Pulmonary artery endothelial cell (primary cell): ENCODE measurements around the gene SLC23A2. TPM values are rescaled to one million over a fixed set of nuclear protein-coding genes. Genes with fewer than 3 reads are reported as not detected.
"Not testable (repeated sequence)": the region's sequence is repeated elsewhere in the genome, so short reads cannot be mapped to it uniquely, and the experiment has no call there.

ENCODE experiments used
- DNase-seq: peaks from one replicate; pipeline ENCODE4 v3.0.0-alpha.2; 2011; ENCODE audit warnings: low read depth, low spot score
- total RNA-seq: library from RNA; depleted of rRNA; stranded (reverse); fragments of >200 nt; gene quantifications from 2 replicates; pipeline ENCODE4 v1.2.3, GENCODE V29; 2014

The SLC23A2 gene
- total RNA-seq, 1 donor from 2014 or later, result 13.4 TPM

GRCh38 chr20:4936851-4937406, 64.4 kb downstream of the SLC23A2 start:
- DNase-seq, result no peak

GRCh38 chr20:4936392-4936850, 64.9 kb downstream of the SLC23A2 start:
- no peak for DNase-seq

DNA sequence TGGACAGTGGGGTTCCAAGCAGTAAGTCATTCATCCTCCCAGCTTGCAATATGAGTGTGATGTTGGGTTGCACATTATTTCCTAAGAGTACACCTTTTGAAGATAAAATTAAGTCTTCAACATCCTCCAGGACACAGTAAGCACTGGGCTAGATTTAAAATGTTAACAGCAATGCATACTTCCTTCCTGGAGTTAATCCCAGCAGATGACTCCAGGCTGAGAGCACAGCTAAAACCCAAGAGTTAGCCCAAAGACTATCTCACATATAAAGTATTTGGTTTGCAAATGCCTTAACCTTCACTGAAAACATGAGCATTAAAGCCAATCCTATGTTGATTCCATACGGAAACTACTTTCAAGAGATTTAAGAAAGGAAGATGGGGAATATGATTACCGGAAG, 69.2 kb downstream of the SLC23A2 start:
- DNase-seq, result no peak

- DNase-seq, result no peak
Measured at GRCh38 chr20:4929686-4930397, 71.5 kb downstream of the SLC23A2 start.

- no peak for DNase-seq
Measured at GRCh38 chr20:4926531-4927156, 74.7 kb downstream of the SLC23A2 start.

GRCh38 chr20:4925842-4926530, 75.3 kb downstream of the SLC23A2 start:
- peak; percentile 84 for DNase-seq

GRCh38 chr20:4924446-4924845, 76.9 kb downstream of the SLC23A2 start:
- DNase-seq, result no peak

DNA sequence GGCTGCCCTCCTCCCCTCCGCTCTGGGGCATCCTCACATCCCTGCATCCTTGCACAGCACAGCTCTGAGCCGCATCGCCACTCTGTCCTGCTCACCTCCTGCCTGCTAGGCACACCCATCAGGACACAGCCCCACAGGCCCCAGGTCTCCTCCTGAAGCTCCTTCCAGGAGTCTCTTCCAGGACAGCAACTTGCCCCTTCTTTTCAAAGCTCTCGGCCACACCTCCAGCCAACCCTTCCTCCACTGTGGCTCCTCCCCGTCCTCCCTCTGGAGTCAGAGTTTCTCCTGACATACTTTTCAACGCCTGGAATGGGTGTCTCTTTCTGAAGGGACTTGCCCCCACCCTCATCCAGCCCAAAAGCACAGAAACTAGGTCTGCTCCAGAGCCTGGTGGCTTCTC, 77.3 kb downstream of the SLC23A2 start:
- DNase-seq, result no peak

- no peak for DNase-seq
Measured at GRCh38 chr20:4922186-4922585, 79.1 kb downstream of the SLC23A2 start.

DNA sequence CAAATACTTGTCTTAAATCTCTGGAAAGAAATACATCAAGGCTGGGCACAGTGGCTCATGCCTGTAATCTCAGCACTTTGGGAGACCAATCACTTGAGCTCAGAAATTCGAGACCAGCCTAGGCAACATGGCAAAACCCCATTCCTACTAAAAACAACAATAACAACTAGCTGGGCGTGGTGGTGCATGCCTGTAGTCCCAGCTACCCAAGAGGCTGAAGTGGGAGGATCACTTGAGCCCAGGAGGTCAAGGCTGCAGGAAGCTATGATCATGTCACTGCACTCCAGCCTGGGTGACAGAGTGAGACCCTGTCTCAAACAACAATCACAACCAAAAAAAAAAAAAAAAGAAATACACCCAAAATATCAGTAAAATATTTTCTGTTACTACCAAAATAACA, 80.0 kb downstream of the SLC23A2 start:
- DNase-seq, result not testable (repeated sequence)

DNA sequence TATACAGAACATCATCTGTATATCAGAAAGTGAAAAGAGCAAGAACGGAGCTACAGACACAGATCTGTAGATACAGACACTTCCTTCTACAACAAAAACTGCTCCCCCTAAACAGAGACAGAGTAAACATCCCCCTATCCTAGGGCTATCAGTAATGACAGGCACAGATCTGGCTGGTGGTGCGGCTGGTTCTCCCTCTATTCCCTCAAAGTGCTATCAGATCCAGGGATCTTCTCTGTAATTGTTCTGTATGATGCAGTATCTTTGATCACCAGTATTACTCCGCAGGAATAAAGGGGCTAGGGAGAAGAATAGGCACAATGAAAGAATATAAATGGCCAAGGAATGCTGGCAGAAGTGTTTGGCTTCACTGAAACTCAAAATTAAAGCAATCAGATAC, 80.7 kb downstream of the SLC23A2 start:
- no peak for DNase-seq

- no peak for DNase-seq
Measured at GRCh38 chr20:4920131-4920530, 81.2 kb downstream of the SLC23A2 start.

DNA sequence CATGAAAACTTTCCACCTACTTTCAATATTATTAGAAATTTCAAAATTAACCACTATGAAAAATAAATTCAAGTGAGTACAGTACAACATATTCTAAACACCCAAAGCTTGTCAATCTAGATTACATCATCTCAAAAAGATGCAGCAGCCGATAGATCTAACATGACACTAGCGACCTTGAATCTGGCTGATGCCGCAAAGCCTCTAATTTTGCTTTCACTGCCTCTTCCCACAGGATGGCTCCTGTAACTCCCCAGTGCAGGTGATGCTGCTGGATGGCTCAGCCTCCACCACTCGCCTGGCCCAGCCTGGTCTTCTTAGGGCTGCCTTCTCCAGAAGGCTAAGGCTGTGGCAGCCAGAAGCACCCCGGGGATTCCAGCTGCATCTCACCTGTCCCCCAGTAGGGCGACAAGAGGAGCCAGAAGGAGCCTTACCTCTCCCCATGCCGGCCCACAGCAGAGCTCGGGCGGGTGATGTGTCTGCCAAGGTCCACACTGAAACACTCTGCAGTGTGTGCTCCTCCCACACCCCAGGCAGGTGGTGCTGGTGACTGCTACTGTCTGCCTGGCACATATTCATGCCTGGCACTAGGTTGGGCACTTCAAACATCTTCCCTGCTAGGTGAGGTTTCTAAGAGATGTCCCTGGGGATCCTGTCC, 82.1 kb downstream of the SLC23A2 start:
- DNase-seq, result no peak

DNA sequence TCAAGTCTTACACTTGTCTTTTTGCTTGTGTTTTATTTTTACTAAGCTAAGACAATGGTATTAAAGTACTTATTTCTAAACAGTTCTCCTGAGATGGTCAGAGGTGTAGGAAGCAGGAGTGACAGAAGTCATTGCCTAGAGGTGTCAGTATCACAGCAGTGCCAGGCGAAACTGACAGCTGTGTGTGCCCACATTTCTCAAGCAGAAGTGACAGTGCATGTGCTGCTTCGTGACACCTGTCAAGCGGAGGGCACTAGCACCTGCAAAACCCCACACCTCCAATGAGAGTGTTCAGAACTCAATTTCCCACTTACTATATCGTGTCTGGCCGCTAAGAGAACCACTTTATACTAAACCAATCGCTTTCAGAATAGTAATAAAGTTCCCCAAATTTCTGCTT, 82.8 kb downstream of the SLC23A2 start:
- DNase-seq, result no peak

DNA sequence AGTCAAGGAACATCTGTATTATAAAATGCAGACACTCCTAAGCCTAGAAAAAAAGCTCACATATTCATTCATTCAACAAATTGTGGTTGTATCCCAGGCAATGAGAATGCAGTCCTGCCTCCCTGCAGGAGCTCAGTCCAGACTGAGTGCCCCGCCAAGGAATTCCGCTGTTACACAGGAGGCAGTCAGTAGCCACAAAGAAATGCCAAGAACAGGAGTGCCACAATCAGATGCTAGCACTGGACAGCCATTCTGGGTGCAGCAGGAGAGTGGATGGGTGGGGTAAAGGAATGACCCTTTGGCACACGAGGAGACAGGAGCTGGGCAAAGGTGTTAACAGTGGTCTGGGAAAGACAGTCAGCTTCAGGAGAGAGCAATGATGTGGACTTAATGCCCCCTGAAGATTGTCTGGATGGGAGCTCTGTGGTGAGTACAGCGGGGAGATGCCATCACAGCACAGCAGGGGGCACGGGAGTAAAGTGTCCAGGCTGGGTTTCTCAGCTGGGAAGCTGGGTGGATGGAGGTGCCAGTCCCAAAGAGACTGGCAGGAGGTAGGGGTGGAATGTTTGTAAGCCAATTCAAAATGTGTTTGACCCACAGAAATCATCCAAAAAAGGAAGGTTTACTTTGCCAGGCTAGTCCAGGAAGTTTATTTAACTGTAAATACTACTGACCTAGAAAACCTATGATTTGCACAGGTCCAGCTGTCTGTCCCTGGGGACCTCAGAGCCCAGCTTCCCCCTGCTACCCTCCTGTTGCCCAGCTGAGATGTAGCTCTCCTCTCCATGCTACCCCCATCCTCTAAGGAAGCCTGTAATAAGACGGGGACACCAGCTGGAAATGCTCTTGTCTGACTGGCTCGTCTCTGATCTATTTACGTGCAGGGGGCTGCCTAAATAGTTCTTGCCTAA, 84.1 kb downstream of the SLC23A2 start:
- DNase-seq, result no peak

DNA sequence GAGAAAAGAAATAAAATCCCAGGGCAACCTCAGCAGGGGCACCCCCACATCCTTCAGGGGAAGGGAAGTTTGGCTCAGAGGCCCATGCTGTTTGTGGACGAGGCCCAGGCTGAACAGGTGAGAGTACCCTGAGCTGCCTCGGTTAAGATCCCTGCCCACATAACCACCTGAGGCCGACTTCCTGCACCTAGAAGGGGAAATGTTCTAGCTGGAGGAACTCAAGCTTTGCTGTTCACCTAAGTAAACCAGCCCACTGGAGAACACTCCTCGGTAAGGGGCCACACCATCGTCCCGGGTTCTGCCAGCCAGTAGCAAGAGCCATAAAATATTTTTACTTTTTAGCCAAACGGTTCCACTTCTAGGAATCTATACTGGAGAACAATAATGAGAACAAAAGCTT, 88.2 kb downstream of the SLC23A2 start:
- DNase-seq, result no peak

- no peak for DNase-seq
Measured at GRCh38 chr20:4912380-4913142, 88.7 kb downstream of the SLC23A2 start.

- no peak for DNase-seq
Measured at GRCh38 chr20:4910951-4911350, 90.4 kb downstream of the SLC23A2 start.

DNA sequence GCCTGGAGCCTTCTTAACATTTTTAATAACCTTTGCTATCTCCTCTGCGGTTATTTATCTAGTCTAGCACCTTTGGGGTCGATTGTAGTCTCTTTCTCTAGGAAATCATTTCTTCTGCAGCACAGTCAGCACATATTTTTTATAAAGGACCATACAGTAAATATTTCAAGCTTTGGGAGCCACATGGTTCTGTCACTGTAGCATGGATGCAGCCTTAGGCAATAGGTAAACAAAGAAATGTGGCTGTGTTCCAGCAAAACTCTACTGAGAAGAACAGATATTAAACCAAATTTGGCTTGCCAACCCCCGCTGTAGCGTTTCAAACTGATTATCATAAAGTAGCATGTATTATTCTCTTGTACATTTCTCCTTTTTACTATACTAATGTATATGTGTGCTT, 95.7 kb downstream of the SLC23A2 start:
- DNase-seq, result no peak

GRCh38 chr20:4905195-4905594, 96.1 kb downstream of the SLC23A2 start:
- no peak for DNase-seq
